ENCODE measurements around the gene TM9SF4.
A peak's percentile ranks its signal among the peaks of the same experiment; 100 is the strongest.
"Not testable (repeated sequence)": the region's sequence is repeated elsewhere in the genome, so short reads cannot be mapped to it uniquely, and the experiment has no call there.

The TM9SF4 gene

GRCh38 chr20:32091888-32092346 lies 17.6 kb upstream of the TM9SF4 start:
- DNase-seq = peak; percentile 47

DNA sequence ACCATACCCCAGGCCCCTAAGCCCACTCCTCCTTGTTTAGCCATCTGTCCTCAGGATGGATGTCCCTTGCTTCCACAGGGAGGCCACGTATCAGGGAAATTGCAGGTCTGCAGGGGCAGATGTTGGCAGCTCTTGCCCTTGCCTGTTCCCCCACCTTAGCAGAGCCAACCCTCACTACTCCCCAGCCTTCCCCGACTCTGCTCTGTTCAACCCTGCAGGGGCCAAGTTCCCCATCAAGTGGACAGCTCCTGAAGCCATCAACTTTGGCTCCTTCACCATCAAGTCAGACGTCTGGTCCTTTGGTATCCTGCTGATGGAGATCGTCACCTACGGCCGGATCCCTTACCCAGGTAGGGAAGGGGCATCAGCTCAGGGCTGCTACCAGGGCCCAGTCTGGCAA lies 10.7 kb upstream of the TM9SF4 start:
- DNase-seq = no peak

DNA sequence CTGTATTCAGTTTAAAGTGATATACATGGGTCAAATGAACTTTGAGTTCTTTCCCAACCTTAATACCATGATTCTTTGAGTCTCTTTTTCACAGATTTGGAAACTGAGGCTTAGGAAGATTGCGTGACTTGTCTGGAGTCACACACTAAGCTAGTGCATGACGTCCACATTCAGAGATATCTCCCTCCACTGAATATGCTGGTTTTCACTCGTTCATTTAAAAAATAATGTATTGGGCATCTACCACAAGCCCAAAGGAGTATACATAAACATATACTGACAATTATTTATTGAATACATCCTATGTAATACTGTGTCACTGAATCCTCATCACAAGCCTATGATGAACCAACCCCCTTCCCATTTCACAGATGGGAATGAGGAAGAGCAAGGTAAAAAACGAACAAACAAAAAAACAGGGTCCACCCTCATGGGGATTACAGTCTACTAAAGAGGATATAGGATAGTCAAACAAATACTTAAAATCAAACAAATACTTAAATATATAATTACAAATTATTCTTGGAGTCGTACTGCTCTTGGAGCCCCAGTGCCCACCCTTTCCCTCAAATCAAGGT lies 611 bp upstream of the TM9SF4 start:
- no peak for DNase-seq

GRCh38 chr20:32110173-32110704 lies 725 bp downstream of the TM9SF4 start:
- DNase-seq = no peak

GRCh38 chr20:32110727-32111126 lies 1.2 kb downstream of the TM9SF4 start:
- DNase-seq = no peak

GRCh38 chr20:32111156-32111686 lies 1.7 kb downstream of the TM9SF4 start:
- no peak for DNase-seq

DNA sequence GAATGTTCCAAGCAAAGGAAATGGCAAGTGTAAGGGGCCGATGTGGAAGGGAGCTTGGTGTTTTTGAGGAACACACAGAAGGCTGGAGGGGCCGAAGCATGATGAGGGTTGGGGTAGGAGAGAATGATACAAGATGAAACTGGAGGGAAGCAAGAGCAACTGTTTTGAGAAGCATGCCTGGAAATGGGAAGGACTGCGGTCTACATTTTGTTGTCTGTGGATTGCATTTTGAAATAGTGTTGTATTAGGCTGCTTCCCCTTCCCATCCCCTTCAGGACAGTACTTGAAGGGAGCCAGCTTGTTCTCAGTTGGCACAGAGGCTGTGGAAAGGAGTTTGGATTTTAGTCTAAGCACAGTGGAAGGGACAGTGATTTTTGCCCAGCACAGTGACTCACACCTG lies 2.2 kb downstream of the TM9SF4 start:
- DNase-seq = no peak

DNA sequence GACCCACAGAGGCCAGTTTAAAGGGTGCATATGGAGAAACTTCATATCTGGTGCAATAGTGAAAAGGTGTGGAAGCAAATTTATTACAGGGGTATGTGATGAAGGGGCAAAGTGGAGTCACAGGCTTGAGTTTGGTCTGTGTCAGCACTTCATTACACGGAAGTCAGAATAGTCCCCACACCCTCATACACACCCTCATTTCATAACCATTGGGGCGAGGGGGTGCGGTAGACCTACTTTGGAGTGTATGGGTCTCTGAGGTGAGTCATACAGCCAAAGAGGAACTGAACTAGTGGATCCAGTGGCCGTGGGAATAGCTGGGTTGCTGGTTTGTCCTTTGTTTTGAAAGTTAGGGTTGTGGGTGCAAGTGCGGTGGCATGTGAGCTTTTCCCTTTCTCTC lies 3.3 kb downstream of the TM9SF4 start:
- no peak for DNase-seq

- DNase-seq = no peak
Measured at GRCh38 chr20:32113591-32114260, 4.2 kb downstream of the TM9SF4 start.

DNA sequence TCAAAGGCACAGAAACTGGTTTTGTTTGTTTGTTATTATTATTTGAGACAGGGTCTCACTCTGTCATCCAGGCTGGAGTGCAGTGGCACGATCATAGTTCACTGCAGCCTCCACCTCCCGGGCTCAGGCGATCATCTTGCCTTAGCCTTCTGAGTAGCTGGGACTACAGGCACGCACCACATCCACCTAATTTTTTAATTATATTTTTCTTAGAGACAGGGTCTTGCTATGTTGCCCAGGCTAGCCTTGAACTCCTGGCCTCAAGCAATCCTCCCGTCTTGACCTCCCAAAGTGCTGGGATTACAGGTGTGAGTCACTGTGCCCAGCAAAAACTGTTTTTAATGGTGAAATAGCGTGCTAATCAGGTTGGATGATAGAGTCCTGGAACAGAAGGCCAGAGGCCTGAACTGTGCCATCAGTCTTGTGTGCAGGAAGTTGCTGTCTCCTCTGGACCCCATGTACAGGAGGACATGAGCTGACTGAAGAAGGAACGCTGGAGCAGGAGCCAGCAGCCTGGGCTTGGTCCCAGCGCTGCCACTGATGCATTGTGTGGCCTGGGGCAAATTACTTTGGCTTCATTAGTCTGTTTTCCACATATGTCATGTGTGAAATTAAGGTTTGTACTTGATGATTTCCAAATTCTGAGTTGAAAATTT lies 4.9 kb downstream of the TM9SF4 start:
- DNase-seq = no peak

DNA sequence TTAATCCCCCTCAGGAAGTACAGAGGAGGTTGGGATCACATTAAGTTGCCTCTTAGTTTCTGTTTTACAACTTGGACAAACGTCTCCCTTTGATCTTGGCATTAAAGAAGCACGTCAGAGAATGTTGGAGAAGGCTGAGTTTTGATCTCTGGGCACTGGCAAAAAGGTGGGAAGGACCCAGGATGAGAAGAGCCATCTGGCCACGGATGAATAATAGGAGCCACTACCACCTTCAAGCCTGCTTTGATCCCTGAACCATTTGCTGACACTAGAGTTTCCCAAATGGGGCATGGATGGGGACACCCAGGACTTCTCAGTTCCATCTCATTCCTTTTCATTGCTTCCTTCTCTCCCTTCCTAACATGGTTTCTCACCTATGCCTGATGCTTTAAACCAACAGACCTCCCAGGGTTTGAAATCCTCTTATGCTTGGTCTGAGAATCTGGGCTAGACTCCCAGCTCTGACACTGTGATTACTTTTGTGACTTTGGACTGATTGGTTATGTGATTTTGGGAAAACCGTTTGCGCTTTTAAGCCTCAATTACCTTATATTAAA lies 5.8 kb downstream of the TM9SF4 start:
- no peak for DNase-seq

DNA sequence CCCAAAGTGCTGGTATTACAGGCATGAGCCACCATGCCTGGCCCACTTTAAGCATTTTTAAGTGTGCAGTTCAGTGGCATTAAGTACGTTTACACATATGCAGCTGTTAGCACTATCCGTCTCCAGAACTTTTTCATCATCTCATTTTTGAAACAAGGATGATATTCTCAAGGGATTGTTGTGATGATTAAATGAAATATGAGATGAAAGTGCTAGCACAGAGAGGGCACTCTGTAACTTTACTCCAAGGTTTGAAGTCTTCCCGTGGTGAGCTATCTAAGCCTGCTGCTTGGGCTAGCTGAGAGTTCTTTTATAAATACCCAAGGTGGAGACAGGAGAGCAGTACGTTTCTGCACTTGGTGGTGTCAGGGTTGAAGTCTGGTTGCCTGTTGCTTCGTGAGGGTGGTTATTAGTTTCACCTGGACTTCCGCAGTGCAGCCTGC lies 6.6 kb downstream of the TM9SF4 start:
- DNase-seq = no peak

GRCh38 chr20:32116796-32117195 lies 7.3 kb downstream of the TM9SF4 start:
- DNase-seq = not testable (repeated sequence)

GRCh38 chr20:32118427-32118826 lies 8.9 kb downstream of the TM9SF4 start:
- DNase-seq = not testable (repeated sequence)

GRCh38 chr20:32119734-32120133 lies 10.2 kb downstream of the TM9SF4 start:
- DNase-seq = no peak

- DNase-seq = not testable (repeated sequence)
Measured at GRCh38 chr20:32121908-32122307, 12.4 kb downstream of the TM9SF4 start.

- DNase-seq = no peak
Measured at GRCh38 chr20:32123088-32123487, 13.6 kb downstream of the TM9SF4 start.

DNA sequence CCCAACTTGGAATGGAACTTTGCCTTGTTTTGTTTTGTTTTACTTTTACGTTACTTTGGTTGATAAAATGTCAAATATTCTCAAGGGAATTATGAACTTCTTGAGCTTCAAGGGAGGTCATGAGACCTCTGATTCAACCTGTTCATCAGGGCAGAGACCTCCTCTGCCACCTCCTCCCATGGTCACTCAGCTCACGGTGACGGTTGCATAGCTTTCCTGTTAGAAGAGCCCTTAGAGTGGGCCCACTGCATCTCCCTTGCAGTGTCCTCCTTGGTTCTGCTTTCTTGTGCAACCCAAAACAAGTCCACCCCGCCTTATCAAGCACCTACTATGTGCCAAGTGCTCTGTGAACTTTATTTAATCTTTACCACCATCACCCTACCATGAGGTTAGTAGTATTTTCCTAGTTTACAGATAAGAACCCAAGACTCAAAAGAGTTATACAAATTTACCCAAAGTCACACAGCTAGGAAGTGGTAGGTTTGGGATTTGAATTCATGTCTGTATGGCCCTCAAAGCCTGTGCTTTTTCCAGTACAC lies 15.5 kb downstream of the TM9SF4 start:
- DNase-seq = no peak

GRCh38 chr20:32125506-32125905 lies 16.0 kb downstream of the TM9SF4 start:
- DNase-seq = no peak

DNA sequence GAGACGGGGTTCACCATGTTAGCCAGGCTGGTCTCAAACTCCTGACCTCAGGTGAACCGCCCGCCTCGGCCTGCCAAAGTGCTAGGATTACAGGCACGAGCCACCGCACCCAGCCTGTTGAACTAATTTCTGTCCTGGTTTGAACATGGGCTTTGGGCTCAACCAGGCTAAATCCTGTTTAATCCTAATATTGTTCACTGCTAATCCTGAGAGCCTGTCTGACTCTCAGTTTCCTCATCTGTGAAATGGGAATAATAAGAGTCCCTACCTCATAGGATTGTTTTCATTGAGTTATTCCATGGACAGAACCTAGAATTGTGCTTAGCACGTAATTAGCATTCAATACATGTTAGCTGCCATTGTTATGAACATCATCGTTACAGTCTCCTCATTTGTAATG lies 17.4 kb downstream of the TM9SF4 start:
- no peak for DNase-seq

DNA sequence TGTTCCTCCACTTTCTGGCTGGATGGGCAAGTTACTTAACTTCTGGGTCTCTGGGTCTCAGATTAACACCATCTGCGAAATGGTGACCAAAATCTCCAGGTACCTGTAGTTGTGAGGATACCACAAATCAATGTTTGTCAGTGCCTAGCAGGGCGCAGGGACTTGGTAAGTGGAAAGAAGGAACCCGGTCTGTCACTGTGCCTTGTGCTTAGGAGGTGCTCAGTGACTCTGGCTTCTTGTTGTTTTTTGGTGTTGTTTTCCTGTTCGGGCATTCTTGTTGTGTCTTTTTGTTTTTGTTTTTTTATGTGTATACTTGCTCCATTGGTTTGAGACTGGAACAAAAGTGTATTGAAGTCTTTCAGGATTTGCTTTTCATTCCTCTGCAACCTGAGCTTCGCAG lies 17.8 kb downstream of the TM9SF4 start:
- DNase-seq = no peak

GRCh38 chr20:32128167-32128566 lies 18.7 kb downstream of the TM9SF4 start:
- no peak for DNase-seq

DNA sequence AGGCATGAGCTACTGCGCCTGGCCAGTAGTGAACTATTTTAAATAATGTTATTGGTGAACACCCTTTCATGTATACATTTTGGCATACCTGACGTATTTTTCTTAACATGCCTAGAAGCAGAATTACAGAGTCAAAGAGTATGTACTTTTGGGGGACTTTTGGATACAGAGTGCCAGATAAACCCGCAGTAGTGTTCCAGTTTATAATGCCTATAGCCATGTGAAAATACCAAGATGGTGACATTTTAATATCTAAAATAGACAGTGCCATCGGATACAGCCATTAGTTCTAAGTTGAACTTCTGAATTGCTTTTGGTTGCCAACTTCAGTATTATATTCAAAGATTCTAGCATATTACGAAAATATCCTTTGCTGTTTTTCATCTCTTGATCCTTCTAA lies 20.3 kb downstream of the TM9SF4 start:
- no peak for DNase-seq
